ENCODE data around the gene MOG.
"Not testable (repeated sequence)": the region's sequence is repeated elsewhere in the genome, so short reads cannot be mapped to it uniquely, and the experiment has no call there.

Gene MOG

GRCh38 chr6:29641430-29642148 lies 15.3 kb upstream of the MOG start:
- DNase-seq (ENCODE audit: low read depth) = peak; percentile 16

GRCh38 chr6:29647927-29648642 lies 8.8 kb upstream of the MOG start:
- DNase-seq (ENCODE audit: low read depth) = no peak

GRCh38 chr6:29649701-29650673 lies 6.9 kb upstream of the MOG start:
- DNase-seq (ENCODE audit: low read depth) = peak; percentile 97

- no peak for DNase-seq (ENCODE audit: low read depth)
These were observed 5.3 kb upstream of the MOG start for GRCh38 chr6:29651413-29652197.

GRCh38 chr6:29652198-29652584 lies 4.7 kb upstream of the MOG start:
- DNase-seq (ENCODE audit: low read depth) = no peak

- peak; percentile 21 for DNase-seq (ENCODE audit: low read depth)
These were observed 3.3 kb upstream of the MOG start for GRCh38 chr6:29653452-29654038.

- no peak for DNase-seq (ENCODE audit: low read depth)
These were observed 1.2 kb upstream of the MOG start for GRCh38 chr6:29655658-29656057.

- no peak for DNase-seq (ENCODE audit: low read depth)
These were observed 735 bp upstream of the MOG start for GRCh38 chr6:29656157-29656556.

- DNase-seq (ENCODE audit: low read depth) = no peak
These were observed 4.2 kb downstream of the MOG start for GRCh38 chr6:29661071-29661470.

- DNase-seq (ENCODE audit: low read depth) = not testable (repeated sequence)
These were observed 4.7 kb downstream of the MOG start for GRCh38 chr6:29661502-29662141.

GRCh38 chr6:29663300-29664042 lies 6.6 kb downstream of the MOG start:
- no peak for DNase-seq (ENCODE audit: low read depth)

GRCh38 chr6:29665942-29666825 lies 9.3 kb downstream of the MOG start:
- no peak for DNase-seq (ENCODE audit: low read depth)

- DNase-seq (ENCODE audit: low read depth) = no peak
These were observed 9.9 kb downstream of the MOG start for GRCh38 chr6:29666826-29667130.

- no peak for DNase-seq (ENCODE audit: low read depth)
These were observed 10.3 kb downstream of the MOG start for GRCh38 chr6:29667158-29667557.

GRCh38 chr6:29671026-29671425 lies 14.1 kb downstream of the MOG start:
- no peak for DNase-seq (ENCODE audit: low read depth)

GRCh38 chr6:29672116-29672515 lies 15.2 kb downstream of the MOG start:
- DNase-seq (ENCODE audit: low read depth) = not testable (repeated sequence)

GRCh38 chr6:29673161-29673560 lies 16.3 kb downstream of the MOG start:
- DNase-seq (ENCODE audit: low read depth) = no peak

GRCh38 chr6:29674008-29674407 lies 17.1 kb downstream of the MOG start:
- no peak for DNase-seq (ENCODE audit: low read depth)

- no peak for DNase-seq (ENCODE audit: low read depth)
These were observed 18.7 kb downstream of the MOG start for GRCh38 chr6:29675561-29675960.
